HG03097 (cell line): ENCODE data around the gene CRISP3.

Experiments
- ATAC-seq: cut with Tn5 transposase; IDR thresholded peaks from one replicate; pipeline ENCODE4 v1.9.1; 2021; ENCODE audit not compliant: unreplicated experiment, low FRiP score

CRISP3 gene

GRCh38 chr6:49693512-49693911 lies 50.7 kb downstream of the CRISP3 start:
- ATAC-seq: no peak

GRCh38 chr6:49692534-49692933 lies 51.7 kb downstream of the CRISP3 start:
- ATAC-seq: no peak
